HG02759 (cell line): ENCODE measurements around the gene LAMB4.

ENCODE experiments used
- ATAC-seq: cut with Tn5 transposase; IDR thresholded peaks from one replicate; pipeline ENCODE4 v1.9.1; 2021; ENCODE audit warnings: mild to moderate bottlenecking, moderate library complexity; ENCODE audit not compliant: unreplicated experiment

Gene LAMB4

DNA sequence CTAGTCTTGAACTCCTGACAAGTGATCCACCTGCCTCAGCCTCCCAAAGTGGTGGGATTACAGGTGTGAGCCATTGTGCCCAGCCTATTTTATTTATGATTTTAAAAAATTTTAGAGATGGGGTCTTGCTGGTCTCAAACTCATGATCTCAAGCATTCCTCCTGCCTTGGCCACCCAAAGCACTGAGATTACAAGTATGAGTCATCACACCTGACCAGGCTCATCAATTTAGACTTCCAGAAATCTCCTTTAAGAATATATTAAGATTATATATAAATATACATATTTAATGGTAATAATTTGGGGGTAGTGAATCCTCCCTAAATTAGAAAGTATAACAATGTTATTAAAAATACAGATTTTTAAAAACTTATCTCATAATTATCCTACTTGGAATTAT lies 156.3 kb downstream of the LAMB4 start:
- ATAC-seq = no peak
